CD4-positive, alpha-beta T cell (primary cell): Measurements from ENCODE around the gene TSHZ2. TPM values are rescaled to one million over a fixed set of nuclear protein-coding genes. Genes with fewer than 3 reads are reported as not detected.

Experiments
- ATAC-seq: fragments of 200-7000 bp; cut with Tn5 transposase; one replicate; pipeline ENCODE4 v1.10.0; 2022; ENCODE audit warnings: mild to moderate bottlenecking; ENCODE audit not compliant: poor library complexity
- CTCF ChIA-PET: fragments of 350-600 bp; sonication (Branson Sonifier 250); formaldehyde crosslinking; loops from one replicate; lab custom pipeline; 2021; ENCODE audit warnings: antibody characterized with exemption, inconsistent platforms; lab: Charles Lee
- POLR2A ChIA-PET: fragments of 350-600 bp; sonication (Branson Sonifier 250); formaldehyde crosslinking; loops from one replicate; lab custom pipeline; 2021; ENCODE audit warnings: antibody characterized with exemption, inconsistent platforms; lab: Charles Lee
- DNase-seq, 14 experiments: peaks; one replicate each; pipeline ENCODE4 v3.0.0-alpha.2; 2013 to 2020; ENCODE audit warnings: mixed read lengths in 2 of 14
- H3K27ac ChIP-seq, 2 donors: one replicate each; pipeline versions ENCODE4 v1.5.1 to v1.7.0; 2013; ENCODE audit warnings: low read length in 2 of 2, low read depth in 1 of 2, mild to moderate bottlenecking in 1 of 2
- H3K27me3 ChIP-seq, 2 experiments: 1 replicate in 1 of 2; 2 replicates in 1 of 2; pipeline versions ENCODE4 v1.6.1 to v1.7.0; 2013; ENCODE audit warnings: low read length in 2 of 2, control low read depth in 1 of 2, mild to moderate bottlenecking in 1 of 2, moderate library complexity in 1 of 2; ENCODE audit not compliant: insufficient read depth in 2 of 2, control insufficient read depth in 1 of 2
- H3K36me3 ChIP-seq: one replicate; pipeline ENCODE4 v1.6.1; 2013; ENCODE audit warnings: low read length, control low read depth; ENCODE audit not compliant: insufficient read depth
- H3K4me1 ChIP-seq: one replicate; pipeline ENCODE4 v1.6.1; 2013; ENCODE audit warnings: low read length, control low read depth; ENCODE audit not compliant: insufficient read depth
- H3K4me3 ChIP-seq: one replicate; pipeline ENCODE4 v1.5.1; 2013; ENCODE audit warnings: mild to moderate bottlenecking, low read length, moderate library complexity
- H3K9me3 ChIP-seq, 2 experiments: 1 replicate in 1 of 2; 2 replicates in 1 of 2; pipeline versions ENCODE4 v1.6.1 to v1.7.0; 2013; ENCODE audit warnings: low read length in 2 of 2, mild to moderate bottlenecking in 2 of 2, control low read depth in 1 of 2, moderate library complexity in 1 of 2; ENCODE audit not compliant: control insufficient read depth in 1 of 2, insufficient read depth in 1 of 2
- H3K27ac Mint-ChIP-seq: one replicate; pipeline ENCODE4 v1.8.0; 2020; ENCODE audit warnings: mixed read lengths
- H3K27me3 Mint-ChIP-seq: one replicate; pipeline ENCODE4 v1.8.0; 2021; ENCODE audit warnings: mixed read lengths
- H3K36me3 Mint-ChIP-seq: one replicate; pipeline ENCODE4 v1.8.0; 2021; ENCODE audit warnings: low read depth, mixed read lengths
- H3K4me1 Mint-ChIP-seq: one replicate; pipeline ENCODE4 v1.8.0; 2021; ENCODE audit warnings: low read depth, mixed read lengths
- H3K4me3 Mint-ChIP-seq: one replicate; pipeline ENCODE4 v1.8.0; 2020; ENCODE audit warnings: mild to moderate bottlenecking, mixed read lengths
- H3K9me3 Mint-ChIP-seq: one replicate; pipeline ENCODE4 v1.8.0; 2020; ENCODE audit warnings: mixed read lengths
- CTCF ChIP-seq: fragments of 200-600 bp; IDR thresholded peaks from one replicate; pipeline ENCODE4 v1.8.0; 2022; ENCODE audit warnings: antibody characterized with exemption, mild to moderate bottlenecking
- intact Hi-C, 2 experiments: fragments of 100-400 bp; cut with DNase I in 1 of 2; cut with micrococcal nuclease in 1 of 2; formaldehyde crosslinking; loops; one replicate each; pipeline versions ENCODE4 v1.15.1 to v1.9.0; 2023 to 2025; cut with DNase I, micrococcal nuclease
- total RNA-seq, 174 experiments: library from RNA in 2 of 174; stranded (reverse) in 2 of 174; gene quantifications; one replicate each; pipeline ENCODE4 v1.2.3 and lab custom pipeline; 2021 to 2026

Gene TSHZ2
- total RNA-seq, 2 experiments from 2014 or later, result 26.1 to 27.4 TPM

GRCh38 chr20:53454675-53455276, 482.6 kb downstream of the TSHZ2 start:
- intact Hi-C loops, result no loop called here
- no peak for DNase-seq
- no peak overlapping the region for H3K27ac Mint-ChIP-seq
- no peak for ATAC-seq
- TF ChIP-seq CTCF, result no peak
- Histone ChIP-seq H3K36me3 (no peaks in the 10 kb centered on the region), H3K4me1 (no peaks in the 10 kb centered on the region), H3K4me3 (no peak overlapping the region), H3K27me3 (no peaks in the 10 kb centered on the region), H3K9me3 (peaks cover 8 to 9% of the 10 kb centered on the region in 2 experiments), H3K27ac (no peak overlapping the region)
- H3K4me3 Mint-ChIP-seq, result no peak overlapping the region
- peaks cover 14% of the 10 kb centered on the region for H3K9me3 Mint-ChIP-seq
- no peaks in the 10 kb centered on the region for H3K4me1 Mint-ChIP-seq
- ChIA-PET CTCF (no interaction called here), POLR2A (no interaction called here)
- peaks cover 50% of the 10 kb centered on the region for H3K36me3 Mint-ChIP-seq
- H3K27me3 Mint-ChIP-seq, result no peaks in the 10 kb centered on the region

- Mint-ChIP-seq H3K4me1 (no peaks in the 10 kb centered on the region), H3K27me3 (no peaks in the 10 kb centered on the region), H3K27ac (no peak overlapping the region), H3K36me3 (no peaks in the 10 kb centered on the region), H3K9me3 (no peaks in the 10 kb centered on the region), H3K4me3 (no peak overlapping the region)
- Histone ChIP-seq H3K27ac (no peak overlapping the region), H3K4me1 (no peaks in the 10 kb centered on the region), H3K36me3 (no peaks in the 10 kb centered on the region), H3K9me3 (no peaks in the 10 kb centered on the region), H3K27me3 (no peaks in the 10 kb centered on the region), H3K4me3 (no peak overlapping the region)
- ATAC-seq, result no peak
- no peak for DNase-seq
- ChIA-PET POLR2A (no interaction called here), CTCF (no interaction called here)
- TF ChIP-seq CTCF, result no peak
- intact Hi-C loops, result no loop called here
These were observed 491.2 kb downstream of the TSHZ2 start for GRCh38 chr20:53463101-53463972.

- Mint-ChIP-seq H3K4me3 (no peak overlapping the region), H3K9me3 (no peaks in the 10 kb centered on the region), H3K4me1 (no peaks in the 10 kb centered on the region), H3K27ac (no peak overlapping the region), H3K27me3 (peaks cover under 1% of the 10 kb centered on the region), H3K36me3 (peaks cover 1% of the 10 kb centered on the region)
- intact Hi-C loops, result no loop called here
- TF ChIP-seq CTCF, result no peak
- Histone ChIP-seq H3K27me3 (no peaks in the 10 kb centered on the region), H3K4me1 (no peaks in the 10 kb centered on the region), H3K4me3 (no peak overlapping the region), H3K36me3 (no peaks in the 10 kb centered on the region), H3K9me3 (no peaks in the 10 kb centered on the region), H3K27ac (no peak overlapping the region)
- ATAC-seq (no peak), DNase-seq (no peak)
- CTCF ChIA-PET, result no interaction called here
- POLR2A ChIA-PET, result no interaction called here
These were observed 494.1 kb downstream of the TSHZ2 start for GRCh38 chr20:53466279-53466678.
